NK-92 (cell line): ENCODE data around the gene ZFP36L2.

Experiments used
- DNase-seq: peaks from one replicate; lab custom pipeline; 2025; ENCODE audit not compliant: unreplicated experiment; lab: John Stamatoyannopoulos, UW

Gene ZFP36L2

DNA sequence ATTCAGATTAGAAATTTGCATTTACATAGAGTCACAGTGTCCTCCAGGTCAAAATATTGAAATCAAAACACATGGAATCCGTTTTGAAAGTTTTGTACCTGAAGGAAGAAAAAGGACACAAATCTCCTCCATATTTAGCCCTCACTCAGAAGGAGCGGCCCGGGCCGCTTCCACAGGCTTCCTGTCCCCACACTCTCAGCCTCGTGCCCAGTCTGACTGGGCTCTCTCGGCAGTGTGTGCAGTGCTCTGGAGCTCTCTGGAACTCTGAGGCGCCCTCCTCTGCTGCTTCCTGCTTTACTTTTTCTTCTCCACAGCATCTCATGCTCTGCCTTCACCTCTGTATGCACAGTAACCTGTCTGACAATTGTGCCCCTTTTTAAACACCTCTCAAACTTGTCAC is 22.2 kb upstream of the ZFP36L2 start:
- no peak for DNase-seq

DNA sequence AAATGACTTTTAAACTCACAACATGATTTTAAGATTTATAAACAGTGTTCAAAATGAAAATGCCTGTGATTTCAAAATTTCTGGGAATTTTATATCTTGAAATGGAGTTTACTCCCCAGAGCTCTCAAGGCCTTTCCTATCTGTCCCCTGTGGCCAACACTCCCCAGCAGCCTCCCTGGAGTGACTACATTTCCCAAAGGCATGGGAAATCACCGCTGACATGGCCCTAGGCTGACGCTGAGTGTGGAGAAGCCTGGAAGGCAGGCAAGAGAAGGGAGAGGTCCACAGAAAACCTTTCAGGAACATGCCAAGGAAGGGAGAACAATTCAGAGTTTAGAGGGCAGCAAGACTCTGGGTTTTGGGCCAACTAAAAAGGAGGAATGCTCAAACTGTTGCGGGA is 20.2 kb upstream of the ZFP36L2 start:
- DNase-seq = no peak

DNA sequence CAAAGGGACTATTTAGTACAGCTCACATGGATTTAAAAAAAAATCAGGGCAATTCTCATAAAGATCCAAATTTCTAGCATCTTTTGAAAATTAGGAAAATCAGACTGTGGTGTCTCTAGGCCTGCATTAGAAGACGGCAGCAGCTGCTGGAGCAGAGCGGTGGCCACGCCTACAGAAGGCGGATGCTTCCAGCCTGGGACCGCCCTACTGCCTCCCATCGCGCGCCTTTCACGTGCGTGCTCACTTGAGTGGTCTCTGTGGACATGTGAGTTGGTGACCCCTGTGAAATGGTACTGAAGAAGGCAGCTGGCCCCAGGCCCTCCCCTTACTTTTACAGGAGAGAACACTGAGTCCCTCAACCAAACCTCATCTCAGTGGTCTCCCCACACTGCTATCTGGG is 15.2 kb upstream of the ZFP36L2 start:
- DNase-seq = no peak

DNA sequence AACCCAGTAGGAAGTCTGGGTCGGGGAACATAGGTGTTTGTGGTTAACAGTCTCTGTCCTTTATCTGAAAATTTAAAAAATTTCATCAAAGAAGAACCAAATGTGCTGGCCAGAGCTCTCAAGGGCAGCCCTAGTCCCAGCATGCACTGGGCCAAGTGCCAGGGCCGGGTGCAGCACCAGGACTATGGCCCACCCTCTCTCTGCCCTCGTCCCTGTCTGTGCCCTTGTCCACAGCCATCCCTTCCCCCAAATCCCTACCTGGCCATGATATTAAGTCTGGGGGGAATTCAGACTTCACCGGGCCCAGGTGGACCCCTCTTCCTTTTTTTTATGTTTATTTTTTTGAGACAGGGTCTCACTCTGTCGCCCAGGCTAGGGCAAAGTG is 14.4 kb upstream of the ZFP36L2 start:
- DNase-seq = no peak

DNA sequence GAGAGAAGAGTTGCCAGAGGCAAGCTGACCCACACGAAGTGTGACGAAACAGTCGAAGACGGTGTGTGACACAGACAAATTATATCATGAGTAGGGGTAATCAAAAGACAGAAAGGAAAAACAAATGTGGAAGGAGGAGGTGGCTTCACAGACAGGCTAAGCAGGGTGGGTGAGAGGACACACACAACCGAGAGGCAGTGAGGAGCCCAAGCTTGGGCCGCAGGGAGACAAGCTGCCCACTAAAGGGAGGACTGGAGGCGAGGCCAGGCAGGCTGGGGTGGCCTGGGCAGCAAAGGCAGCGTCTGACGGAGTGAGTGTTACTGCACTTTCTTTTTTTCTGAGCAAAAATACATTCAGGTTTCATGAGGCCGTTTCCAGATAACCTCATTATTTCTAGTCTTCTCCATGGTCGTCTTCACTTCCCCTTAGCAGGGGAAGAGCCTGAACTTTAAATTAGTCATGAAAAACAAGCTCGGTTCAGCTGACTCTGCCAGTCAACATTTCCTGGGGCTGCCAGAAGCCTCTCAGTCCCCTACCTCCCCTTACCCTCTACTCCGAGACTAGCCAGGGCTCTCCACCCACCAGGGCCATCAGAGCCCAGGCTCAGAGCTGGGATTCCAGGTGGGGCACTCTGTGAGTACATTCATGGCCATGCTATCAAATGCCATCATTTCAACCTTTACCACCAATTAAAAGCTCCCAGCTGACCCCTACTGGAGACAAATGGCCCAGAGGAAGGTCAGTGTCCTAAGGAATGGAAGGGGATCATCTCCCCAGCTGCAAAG is 13.8 kb upstream of the ZFP36L2 start:
- no peak for DNase-seq

DNA sequence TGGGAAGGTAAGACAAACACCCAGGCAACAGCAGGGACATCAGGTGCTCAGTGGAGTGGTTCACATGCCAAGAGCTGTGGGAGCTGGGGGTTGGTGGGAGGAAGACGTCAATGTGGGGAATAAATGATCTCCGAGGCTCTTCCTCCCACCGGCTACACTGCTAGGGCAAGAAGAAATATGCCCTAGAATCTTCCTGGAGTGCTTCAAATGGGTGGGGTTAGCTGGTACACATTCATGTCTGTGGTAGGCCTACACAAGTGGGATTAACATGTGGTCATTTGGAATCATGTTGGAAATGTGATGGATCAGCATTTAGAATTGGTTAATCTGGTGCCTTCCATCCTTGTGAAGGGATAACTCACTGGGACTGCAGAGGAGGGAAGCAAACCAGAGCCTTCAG is 12.4 kb upstream of the ZFP36L2 start:
- no peak for DNase-seq

DNA sequence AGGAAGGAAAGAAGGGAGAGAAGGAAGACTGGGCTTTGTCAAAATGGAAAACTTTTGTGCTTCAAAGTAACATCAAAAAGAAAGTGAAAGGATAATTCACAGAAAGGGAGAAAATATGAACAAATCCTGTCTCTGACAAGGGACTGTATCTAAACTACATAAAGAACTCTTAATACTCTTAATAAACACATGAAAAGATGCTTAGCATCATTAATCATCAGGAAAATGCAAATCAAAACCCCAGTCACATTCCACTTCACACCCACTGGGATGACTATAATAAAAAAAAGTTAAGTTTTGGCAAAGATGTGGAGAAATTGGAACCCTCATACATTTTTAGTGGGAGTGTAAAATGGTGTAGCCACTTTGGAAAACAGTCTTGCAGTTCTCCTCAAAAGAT is 11.8 kb upstream of the ZFP36L2 start:
- DNase-seq = no peak

DNA sequence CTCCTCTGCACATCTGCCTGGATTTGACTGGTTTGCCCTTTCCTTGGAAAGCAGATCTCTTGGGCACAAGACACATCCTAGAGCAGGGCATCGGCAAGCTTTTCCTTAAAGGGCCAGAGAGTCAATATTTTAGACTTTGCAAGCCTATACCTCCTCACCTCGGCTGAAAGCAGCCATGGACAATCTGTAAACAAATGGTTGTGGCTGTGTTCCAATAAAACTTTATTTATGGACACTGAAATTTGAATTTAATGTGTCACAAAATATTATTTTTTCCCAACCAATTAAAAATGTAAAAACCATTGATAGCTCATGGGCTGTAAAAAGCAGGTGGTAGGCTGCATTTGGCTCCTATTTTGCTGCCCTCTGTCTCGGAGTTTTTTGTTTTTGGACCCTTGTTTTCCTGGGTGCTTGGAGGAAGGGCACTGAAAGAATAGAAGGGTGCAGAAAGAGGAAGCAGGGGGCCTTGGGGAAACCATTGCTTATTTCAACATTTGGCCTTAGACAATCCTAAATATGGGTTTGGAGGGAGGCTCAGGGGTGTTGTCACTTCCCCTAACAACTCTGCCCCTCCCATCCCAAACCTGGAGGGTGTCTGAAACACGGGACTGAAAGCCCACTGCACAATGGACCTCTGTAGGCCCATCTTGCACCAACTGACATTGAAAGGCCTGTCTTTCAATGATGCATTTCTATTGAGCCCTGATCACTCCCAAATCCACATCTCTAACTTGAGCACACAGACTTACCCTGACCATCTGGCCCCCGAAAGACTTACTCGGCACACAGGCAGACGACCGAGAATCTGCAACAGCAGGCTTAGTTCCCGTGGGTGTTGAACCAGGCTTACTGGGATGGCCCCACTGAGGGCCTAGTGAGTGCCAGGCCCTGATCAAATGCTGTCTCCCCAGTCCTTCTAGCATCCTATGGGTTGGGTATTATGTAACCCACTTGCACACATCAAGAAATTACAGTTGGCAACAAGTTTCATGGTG is 7.1 kb upstream of the ZFP36L2 start:
- DNase-seq = no peak

DNA sequence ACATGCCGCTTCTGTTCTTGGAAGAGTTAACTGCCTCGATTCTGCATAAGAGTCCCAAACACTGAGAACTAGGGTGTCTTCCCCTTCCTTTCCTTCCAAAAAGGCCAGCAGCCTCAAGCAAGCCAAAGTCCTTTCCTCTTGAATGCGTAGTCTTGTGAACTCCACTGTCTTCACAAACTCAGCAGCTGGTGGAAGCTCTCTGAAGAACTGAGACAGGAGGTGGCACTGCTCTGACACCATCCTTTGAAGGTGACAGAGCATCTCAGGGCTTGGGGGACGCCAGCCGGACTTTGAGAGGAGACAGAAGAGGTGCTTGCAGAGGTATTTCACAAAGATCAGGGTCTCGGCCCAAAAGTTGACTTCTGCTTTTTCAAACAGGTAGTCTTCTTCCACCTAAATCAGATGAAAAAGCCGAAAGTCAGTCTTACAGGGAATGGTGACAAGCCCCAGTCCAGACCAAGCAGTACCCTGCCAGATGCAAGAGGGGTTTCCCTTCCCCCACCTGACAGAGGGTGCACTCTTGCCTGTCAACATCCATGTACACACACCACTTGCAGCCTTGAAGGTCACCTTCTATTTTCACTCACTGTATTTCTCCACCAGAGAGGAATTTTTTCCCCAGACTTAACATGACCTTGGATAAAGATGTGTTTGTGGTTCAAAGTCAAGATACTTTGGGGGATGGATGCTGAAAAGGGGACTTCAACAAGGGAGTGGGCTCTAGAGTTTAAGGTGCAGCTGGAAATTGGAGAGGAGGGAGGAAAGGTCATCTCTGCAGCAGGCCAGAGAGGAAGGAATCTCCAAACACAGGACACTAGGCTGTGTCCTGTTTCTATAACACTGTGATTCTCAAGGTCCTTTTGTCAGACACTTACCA is 4.8 kb upstream of the ZFP36L2 start:
- no peak for DNase-seq

DNA sequence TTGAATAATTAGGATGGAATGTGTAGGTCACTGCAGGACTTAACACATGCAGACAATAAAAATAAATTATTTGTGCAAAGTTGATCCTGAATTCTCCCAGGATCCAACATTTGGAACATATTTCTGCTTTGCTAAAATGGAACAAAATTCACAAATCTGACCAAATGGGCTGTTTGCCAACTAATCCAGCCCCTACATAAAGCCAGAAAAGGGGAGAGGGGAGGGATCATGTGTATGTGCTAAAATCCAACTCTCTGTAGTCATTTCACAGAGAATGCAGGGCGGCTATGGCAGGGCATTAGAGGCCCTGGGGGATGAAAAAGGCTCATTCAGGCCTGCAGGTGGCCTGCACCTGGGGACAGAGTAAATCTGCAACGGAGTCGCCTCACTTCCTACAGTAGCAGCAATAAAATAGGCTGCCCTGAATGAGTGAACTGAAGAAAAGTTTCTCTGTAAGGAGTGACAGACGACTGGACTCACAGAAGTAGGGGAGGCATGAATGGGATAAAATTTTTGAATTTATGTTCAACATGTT is 4.0 kb upstream of the ZFP36L2 start:
- DNase-seq = no peak

DNA sequence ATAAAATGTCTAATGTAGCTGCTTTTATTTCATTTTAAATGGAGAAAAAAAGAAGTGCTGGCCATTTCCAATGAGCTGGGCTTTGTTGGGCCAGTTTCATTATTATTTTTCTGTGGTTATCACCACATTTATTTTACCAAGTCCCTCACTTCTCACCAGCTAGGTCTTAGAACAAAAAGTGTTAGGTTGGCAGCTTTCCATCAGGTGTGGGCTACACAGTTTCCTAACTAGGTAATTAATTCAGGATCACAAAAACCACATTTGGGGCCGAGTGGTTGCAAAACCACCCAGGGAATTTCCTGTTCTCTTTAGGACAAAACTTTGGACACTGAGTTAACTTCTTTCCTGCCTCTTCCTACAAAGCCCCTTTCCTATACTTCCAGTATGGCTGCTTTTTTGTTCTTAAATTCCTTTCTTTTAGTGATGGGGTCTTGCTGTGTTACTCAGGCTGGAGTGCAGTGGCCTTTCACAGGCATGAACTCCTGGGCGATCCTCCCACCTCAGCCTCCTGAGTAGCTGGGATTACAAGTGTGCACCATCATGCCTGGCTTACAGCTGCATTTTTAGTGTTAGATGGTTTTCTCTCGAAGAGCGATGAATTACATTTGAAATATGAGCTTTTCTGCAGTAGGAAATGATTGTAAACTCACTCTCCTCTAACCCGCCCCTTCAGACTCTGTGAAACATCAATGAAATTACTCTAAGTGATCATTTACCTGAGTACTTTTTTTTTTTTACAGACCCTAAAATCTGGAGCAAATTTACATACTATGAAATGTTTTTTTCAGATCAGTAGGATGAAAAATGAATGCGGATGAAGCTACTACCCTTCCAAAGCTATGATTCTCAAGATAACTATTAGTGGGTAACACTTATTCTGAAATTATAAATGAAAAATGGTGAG is 2.6 kb upstream of the ZFP36L2 start:
- DNase-seq = no peak

DNA sequence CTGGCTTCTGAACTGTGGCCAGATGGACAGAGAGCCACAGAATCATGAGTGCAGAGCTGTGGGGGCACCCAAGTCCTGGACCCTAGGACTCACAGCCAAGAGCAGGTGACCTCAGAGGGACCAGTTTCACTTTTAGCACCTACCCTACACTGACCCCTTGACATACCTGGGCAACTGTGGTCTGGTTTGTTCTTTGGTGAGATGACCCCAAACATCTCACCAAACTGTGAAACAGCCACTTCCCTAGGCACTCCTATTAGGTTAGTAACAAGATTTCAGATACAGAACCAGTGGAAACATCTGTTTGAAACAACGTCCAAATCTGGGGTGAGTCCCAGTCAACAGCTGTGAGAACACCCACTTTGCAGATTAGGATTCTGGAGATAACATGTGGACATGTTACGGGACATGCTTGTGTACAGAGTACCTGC is 1.9 kb upstream of the ZFP36L2 start:
- no peak for DNase-seq

DNA sequence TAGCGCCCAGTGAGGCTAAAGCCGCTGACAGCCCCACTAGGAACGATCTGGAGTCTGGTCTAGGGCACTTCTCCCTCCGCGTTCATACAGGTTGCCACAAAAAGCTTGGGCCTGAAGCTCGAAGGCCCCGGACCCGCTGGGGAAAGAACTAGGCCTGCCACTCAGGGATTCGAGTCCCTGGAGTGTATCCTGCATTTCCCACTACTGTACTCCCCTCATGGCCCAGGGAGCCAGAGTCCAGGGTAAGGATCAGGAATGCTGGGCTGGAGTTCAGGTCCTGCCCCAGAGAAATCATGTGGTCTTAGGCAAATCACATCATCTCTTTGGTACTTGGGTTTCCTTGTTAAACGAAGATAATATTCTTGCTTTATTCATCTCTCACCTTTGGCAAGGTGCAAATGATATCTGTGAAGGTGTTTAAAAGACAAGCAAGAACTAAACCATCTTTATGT is 1.4 kb upstream of the ZFP36L2 start:
- DNase-seq = no peak

DNA sequence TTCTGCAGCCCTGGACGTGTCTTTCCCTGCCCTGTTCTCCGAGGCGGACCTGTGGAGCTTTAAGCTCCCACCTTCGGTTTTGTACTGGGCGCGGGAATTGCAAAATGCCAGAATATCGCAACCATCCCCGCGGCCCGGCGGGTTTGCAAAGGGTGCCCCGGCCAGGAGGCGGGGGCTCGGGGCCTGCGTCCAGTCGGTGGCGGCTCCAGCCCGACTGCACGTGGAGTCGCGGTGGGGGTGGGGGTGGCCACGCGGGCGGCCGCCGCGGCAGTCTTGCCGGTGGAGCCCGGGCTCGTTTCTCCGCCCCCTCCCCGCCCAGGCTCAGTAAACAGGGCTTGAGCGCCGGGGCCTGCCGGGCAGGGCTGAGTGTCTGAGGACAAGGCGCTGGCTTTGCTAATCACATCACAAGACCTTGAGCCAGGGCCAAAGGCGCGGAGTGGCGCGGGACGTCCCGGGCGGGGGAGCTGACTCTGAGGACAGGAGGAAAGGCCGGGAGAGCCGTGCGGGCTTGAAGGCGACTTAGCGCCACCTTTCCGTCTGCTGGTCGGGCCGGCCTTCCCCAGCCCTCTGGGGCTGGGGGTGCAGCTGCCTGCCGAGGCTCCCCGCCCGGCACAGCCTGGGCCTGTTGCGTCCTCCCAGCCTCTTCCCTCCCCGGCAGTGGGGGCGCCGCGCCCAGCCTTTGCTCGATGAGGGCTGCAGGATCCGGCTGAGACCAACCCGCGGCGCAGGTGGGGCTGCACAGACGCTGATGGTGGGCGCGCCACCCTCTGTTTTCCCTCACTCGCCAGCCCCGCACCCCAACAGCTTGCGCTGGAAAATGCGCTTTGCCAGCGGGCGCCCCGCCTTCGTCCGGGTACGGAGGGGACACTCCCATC is 786 bp upstream of the ZFP36L2 start:
- DNase-seq = no peak

DNA sequence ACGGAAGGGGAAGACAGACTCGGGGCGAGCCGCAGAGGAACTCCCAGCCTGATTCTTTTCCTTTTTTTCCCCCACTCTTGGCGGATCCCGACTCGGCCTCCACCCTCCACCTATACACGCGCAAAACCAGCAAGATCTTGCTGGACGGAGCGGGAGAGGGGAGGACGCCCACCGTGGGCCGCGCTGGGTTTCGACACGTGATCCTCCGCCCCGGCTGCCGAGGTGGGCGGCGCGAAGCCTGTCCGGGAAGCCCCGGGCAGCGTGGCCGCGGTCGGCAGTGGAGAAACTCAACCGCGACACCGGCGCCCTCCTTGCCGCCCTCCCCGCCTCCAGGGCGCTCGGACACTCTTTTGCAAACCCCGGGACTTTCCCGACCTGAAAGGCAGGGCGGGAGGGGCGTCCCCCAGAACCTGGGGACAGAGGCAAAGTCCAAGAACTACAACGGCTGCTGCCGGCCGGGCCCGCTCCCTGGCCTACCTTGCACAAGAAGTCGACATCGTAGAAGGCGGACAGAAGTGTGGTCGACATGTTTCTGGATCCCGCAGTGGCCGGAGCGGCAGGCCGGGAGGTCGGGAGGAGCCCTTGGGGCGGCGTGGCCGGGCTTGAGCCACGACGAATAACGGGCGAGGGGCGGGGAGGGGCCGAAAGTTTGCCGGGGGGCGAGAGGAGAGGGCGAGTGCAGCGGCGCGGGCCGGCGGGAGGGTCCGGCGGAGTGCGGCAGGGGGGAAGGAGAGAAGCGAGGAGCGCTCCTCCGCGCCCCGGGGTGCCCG is 433 bp downstream of the ZFP36L2 start:
- no peak for DNase-seq

DNA sequence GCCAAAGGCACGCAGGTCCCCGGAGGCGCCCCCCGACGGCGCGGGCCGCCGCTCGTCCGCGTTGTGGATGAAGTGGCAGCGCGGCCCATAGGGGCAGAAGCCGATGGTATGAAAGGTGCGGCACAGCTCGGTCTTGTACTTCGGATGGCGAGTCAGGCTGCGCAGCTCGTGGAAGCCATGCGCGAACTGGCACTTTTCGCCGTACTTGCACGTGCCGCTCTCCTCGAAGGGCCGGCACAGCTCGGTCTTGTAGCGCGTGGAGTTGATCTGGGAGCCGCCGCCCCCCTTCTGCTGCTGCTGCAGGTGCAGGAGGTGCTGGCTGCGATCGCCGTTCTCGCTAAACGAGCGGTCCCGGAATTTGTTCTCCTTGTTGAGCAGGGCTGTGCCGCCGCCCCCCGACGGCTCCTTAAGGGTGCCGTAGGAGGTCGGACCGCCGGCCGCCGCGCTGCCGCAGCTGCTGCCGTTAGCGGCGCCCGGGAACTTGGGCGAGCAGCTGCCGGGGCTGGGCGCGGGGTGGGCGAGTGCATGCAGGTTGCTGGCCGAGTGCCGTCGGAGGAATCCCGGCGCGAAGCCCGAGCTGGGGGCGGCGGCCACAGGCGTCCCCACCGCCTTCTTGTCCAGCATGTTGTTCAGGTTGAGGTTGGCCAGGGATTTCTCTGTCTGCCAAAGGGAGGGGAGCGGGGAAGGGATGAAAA is 1.2 kb downstream of the ZFP36L2 start:
- DNase-seq = no peak

DNA sequence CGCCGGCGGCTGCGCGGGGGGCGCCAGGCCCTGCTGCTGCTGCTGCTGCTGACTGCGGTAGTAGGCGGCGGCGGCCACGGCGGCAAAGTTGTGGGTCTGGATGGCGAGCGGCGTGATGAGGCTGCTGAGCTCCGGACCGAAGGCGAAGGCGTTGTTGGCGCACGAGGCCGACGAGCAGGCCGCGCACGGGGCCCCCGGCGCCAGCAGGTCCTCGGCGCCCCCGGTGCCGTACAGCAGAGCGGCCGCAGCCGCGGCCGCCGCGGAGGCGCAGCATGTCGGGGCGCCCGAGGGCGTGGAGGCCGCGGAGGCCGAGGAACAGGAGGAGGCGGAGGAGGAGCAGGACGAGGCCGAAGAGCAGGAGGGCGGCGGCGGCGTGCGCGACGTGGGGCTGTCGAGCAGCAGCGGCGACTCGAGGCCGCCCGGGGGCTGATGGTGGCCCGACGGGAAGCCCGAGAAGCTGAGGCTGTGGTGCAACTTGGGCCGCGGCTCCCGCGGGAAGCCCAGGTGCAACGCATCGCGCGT is 1.8 kb downstream of the ZFP36L2 start:
- DNase-seq = no peak
